ENCODE results near the gene LCP1. TPM values are rescaled to one million over a fixed set of nuclear protein-coding genes. Genes with fewer than 3 reads are reported as not detected.

The LCP1 gene
- total and polyA plus RNA-seq, 9 of the 15 experiments (the other 6 are each of a cell fraction or from before 2014, with no cell fraction given), result 83.0 to 255 (median 163) TPM

DNA sequence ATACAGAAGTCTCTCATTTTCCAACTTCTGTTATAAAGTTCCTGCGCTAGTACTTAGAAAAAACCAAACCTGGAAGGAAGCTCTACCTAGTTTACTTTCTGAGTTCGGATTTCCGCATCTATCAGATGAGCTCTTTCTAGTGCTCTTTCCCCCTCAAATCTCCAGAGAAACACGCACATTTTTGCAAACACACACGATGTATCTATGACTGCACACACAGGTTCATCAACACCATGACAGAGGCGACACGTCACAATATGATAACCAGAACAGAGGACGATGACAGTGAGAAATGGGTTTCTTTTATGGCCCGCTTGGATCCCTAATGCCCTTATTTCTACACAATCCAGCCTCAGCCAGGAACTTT is 29.1 kb upstream of the LCP1 start (continued):
- TF ChIP-seq, protein P1, sequence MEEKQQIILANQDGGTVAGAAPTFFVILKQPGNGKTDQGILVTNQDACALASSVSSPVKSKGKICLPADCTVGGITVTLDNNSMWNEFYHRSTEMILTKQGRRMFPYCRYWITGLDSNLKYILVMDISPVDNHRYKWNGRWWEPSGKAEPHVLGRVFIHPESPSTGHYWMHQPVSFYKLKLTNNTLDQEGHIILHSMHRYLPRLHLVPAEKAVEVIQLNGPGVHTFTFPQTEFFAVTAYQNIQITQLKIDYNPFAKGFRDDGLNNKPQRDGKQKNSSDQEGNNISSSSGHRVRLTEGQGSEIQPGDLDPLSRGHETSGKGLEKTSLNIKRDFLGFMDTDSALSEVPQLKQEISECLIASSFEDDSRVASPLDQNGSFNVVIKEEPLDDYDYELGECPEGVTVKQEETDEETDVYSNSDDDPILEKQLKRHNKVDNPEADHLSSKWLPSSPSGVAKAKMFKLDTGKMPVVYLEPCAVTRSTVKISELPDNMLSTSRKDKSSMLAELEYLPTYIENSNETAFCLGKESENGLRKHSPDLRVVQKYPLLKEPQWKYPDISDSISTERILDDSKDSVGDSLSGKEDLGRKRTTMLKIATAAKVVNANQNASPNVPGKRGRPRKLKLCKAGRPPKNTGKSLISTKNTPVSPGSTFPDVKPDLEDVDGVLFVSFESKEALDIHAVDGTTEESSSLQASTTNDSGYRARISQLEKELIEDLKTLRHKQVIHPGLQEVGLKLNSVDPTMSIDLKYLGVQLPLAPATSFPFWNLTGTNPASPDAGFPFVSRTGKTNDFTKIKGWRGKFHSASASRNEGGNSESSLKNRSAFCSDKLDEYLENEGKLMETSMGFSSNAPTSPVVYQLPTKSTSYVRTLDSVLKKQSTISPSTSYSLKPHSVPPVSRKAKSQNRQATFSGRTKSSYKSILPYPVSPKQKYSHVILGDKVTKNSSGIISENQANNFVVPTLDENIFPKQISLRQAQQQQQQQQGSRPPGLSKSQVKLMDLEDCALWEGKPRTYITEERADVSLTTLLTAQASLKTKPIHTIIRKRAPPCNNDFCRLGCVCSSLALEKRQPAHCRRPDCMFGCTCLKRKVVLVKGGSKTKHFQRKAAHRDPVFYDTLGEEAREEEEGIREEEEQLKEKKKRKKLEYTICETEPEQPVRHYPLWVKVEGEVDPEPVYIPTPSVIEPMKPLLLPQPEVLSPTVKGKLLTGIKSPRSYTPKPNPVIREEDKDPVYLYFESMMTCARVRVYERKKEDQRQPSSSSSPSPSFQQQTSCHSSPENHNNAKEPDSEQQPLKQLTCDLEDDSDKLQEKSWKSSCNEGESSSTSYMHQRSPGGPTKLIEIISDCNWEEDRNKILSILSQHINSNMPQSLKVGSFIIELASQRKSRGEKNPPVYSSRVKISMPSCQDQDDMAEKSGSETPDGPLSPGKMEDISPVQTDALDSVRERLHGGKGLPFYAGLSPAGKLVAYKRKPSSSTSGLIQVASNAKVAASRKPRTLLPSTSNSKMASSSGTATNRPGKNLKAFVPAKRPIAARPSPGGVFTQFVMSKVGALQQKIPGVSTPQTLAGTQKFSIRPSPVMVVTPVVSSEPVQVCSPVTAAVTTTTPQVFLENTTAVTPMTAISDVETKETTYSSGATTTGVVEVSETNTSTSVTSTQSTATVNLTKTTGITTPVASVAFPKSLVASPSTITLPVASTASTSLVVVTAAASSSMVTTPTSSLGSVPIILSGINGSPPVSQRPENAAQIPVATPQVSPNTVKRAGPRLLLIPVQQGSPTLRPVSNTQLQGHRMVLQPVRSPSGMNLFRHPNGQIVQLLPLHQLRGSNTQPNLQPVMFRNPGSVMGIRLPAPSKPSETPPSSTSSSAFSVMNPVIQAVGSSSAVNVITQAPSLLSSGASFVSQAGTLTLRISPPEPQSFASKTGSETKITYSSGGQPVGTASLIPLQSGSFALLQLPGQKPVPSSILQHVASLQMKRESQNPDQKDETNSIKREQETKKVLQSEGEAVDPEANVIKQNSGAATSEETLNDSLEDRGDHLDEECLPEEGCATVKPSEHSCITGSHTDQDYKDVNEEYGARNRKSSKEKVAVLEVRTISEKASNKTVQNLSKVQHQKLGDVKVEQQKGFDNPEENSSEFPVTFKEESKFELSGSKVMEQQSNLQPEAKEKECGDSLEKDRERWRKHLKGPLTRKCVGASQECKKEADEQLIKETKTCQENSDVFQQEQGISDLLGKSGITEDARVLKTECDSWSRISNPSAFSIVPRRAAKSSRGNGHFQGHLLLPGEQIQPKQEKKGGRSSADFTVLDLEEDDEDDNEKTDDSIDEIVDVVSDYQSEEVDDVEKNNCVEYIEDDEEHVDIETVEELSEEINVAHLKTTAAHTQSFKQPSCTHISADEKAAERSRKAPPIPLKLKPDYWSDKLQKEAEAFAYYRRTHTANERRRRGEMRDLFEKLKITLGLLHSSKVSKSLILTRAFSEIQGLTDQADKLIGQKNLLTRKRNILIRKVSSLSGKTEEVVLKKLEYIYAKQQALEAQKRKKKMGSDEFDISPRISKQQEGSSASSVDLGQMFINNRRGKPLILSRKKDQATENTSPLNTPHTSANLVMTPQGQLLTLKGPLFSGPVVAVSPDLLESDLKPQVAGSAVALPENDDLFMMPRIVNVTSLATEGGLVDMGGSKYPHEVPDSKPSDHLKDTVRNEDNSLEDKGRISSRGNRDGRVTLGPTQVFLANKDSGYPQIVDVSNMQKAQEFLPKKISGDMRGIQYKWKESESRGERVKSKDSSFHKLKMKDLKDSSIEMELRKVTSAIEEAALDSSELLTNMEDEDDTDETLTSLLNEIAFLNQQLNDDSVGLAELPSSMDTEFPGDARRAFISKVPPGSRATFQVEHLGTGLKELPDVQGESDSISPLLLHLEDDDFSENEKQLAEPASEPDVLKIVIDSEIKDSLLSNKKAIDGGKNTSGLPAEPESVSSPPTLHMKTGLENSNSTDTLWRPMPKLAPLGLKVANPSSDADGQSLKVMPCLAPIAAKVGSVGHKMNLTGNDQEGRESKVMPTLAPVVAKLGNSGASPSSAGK (IDR thresholded peaks at IDR 0.05), result peak; percentile 61
- peak; percentile 74 for TF ChIP-seq NCOR1 (IDR thresholded peaks at IDR 0.05)

Data from K562 (cell line).